ENCODE results near the gene VAV2.

VAV2 gene, protein sequence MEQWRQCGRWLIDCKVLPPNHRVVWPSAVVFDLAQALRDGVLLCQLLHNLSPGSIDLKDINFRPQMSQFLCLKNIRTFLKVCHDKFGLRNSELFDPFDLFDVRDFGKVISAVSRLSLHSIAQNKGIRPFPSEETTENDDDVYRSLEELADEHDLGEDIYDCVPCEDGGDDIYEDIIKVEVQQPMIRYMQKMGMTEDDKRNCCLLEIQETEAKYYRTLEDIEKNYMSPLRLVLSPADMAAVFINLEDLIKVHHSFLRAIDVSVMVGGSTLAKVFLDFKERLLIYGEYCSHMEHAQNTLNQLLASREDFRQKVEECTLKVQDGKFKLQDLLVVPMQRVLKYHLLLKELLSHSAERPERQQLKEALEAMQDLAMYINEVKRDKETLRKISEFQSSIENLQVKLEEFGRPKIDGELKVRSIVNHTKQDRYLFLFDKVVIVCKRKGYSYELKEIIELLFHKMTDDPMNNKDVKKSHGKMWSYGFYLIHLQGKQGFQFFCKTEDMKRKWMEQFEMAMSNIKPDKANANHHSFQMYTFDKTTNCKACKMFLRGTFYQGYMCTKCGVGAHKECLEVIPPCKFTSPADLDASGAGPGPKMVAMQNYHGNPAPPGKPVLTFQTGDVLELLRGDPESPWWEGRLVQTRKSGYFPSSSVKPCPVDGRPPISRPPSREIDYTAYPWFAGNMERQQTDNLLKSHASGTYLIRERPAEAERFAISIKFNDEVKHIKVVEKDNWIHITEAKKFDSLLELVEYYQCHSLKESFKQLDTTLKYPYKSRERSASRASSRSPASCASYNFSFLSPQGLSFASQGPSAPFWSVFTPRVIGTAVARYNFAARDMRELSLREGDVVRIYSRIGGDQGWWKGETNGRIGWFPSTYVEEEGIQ

DNA sequence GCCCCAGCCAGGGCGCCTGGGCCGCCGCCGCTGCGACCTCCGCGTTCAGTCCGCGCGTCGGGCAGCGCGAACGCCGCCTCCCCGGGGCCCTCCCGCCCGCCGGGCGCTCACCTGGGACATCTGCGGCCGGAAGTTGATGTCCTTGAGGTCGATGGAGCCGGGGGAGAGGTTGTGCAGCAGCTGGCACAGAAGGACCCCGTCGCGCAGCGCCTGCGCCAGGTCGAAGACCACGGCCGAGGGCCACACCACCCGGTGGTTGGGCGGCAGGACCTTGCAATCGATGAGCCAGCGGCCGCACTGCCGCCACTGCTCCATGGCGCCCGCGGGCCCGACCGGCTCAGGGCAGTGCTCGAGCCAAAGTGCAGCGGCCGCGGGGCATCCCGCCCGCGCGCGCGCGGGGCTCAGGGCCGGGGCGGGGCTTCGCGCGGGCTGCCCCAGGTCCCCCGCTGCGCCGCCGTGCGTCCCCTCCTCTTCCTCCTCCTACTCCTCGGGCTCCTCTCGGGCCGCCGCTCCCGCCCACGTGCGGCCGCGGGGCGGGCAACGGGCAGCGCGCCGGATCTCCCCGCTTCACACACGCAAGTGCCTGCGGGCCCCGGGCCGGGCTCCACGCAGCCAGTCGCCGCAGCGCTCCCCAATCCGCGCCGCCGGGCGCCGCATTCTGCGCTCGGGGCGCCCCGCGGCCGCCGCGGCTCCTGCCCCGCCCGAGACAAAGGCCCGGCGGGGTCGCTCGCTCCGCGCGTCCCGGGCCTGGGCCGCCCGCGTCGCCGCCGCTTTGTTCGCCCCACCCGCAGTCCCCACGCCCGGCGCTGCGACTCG, at the start of gene VAV2:
VAV2 (minus strand) TSS at position 361 of the 816 bp plus-strand sequence; CDS start at position 315, 46 bp downstream.
- H3K27ac ChIP-seq = peak within 1 kb of the TSS; percentile 97
- TF ChIP-seq, protein P1, sequence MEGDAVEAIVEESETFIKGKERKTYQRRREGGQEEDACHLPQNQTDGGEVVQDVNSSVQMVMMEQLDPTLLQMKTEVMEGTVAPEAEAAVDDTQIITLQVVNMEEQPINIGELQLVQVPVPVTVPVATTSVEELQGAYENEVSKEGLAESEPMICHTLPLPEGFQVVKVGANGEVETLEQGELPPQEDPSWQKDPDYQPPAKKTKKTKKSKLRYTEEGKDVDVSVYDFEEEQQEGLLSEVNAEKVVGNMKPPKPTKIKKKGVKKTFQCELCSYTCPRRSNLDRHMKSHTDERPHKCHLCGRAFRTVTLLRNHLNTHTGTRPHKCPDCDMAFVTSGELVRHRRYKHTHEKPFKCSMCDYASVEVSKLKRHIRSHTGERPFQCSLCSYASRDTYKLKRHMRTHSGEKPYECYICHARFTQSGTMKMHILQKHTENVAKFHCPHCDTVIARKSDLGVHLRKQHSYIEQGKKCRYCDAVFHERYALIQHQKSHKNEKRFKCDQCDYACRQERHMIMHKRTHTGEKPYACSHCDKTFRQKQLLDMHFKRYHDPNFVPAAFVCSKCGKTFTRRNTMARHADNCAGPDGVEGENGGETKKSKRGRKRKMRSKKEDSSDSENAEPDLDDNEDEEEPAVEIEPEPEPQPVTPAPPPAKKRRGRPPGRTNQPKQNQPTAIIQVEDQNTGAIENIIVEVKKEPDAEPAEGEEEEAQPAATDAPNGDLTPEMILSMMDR (conservative IDR thresholded peaks at IDR 0.05) = no peak

DNA sequence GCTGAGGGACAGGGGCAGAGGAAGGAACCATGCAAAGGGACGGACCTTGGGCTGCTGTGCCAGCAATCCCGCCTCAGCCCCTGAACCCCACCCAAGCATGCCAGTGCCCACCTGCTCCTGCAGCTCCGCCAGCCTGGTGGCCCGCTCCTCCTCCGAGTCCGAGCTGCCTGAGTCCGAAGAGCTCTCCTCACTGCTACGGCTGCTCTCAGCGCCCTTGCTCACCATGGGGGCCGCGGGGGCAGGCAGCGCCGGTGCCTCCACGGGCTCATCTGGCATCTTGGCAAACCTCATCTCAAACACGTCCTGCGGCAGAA, 49.5 kb upstream of the VAV2 start:
- no peak overlapping the region; the same call in 1 of the 2 replicates for H3K27ac ChIP-seq
- TF ChIP-seq, protein P1 (conservative IDR thresholded peaks at IDR 0.05) = no peak

DNA sequence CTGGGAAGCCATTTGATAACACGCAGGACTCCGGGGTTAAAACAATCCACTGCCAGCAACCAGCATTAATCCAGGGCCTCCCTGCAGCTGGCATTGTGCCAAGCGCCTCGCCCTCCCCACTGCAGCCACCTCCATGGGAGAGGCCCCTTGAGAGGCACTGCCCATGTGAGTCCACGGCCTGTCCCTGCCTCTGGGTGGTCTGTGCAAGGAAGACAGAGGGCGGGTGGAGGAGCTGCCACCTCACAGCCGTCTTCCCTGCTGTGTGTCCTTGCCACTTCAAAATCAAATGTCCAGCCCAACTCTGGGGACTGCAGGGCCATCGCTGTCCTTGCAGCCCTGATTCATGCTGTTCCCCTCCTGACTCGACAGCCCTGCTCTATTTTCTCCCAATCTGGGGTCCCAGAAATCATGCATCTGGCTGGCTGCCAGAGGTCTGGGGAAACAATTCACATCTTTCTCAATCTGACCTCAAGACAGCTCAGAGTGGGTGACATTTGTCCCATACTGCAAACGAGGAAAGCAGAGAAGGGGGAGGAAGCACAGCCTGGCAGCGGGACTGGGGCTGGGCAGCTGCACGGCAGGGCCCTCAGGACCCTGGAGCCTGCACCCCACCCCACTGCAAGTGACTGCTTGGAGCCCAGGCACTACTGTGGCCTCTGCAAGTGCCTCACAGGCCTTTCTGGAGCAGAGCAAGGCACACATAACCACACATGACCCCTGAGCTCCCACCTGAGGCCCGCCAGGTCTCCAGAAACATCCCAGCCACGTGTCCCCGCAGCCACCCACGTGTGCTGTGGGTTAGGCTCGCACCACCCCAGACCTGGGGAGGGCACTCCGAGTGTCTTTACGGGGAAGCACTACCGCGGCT, 48.9 kb upstream of the VAV2 start:
- TF ChIP-seq, protein P1 (conservative IDR thresholded peaks at IDR 0.05) = no peak
- no peak overlapping the region; the same call in 1 of the 2 replicates for H3K27ac ChIP-seq

DNA sequence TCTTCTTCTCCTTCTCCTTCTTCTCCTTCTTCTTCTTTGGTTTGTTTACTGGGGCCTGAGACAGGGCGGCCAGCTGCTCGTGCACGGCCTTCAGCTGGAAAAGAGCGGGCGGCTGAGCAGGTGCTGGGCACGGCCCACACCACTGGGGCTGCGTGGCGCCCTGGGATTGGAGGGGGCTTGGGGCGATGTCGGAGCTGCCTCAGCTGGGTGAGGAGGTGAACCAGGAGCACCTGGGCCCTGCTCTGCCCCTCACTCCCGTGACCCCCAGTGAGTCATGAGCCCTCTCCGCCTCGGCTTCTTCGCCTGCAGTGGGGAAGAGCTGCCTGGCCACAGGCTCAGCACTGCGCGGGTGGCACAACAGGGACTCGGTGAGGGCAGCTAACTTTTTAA, 48.0 kb upstream of the VAV2 start:
- no peak overlapping the region for H3K27ac ChIP-seq
- TF ChIP-seq, protein P1 (conservative IDR thresholded peaks at IDR 0.05) = no peak

DNA sequence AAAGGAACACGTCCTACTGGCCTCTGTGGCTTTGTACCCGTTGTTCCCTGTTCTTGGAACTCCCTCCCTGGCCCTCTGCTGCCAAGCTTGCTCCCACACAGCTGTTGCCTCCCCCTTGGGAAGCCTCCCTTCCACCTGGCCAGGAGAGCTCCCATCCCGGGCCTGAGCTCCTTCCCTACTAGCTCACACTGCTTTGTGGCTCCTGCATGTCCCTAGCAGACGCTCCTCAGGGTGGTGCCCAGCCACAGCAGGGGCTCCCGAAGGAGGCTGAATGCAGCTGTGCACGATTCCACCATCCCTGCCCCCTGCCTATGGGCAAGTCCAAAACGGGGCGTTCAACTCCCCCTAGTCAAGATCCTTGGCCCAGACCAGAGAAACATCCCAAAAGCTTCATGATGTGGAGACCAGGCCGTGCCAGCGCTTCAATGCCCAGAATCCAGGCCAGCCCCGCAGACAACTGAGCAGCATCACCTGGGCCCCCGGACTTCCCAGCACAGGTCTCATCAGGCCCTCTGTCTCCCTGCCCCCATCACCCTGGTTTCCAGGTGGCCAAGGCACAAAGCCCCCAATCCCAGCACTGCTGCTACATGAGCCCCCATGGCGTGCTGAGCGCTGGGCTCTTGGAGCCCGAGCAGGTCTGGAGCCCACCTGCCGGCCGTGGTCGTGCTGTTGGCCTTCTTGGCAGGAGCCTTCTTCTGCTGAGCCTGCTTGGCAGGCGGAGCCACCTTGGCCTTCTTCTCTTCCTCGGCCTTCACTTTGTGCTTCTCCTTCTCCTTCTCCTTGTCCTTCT, 47.5 kb upstream of the VAV2 start:
- no peak overlapping the region for H3K27ac ChIP-seq
- TF ChIP-seq, protein P1 (conservative IDR thresholded peaks at IDR 0.05) = no peak

DNA sequence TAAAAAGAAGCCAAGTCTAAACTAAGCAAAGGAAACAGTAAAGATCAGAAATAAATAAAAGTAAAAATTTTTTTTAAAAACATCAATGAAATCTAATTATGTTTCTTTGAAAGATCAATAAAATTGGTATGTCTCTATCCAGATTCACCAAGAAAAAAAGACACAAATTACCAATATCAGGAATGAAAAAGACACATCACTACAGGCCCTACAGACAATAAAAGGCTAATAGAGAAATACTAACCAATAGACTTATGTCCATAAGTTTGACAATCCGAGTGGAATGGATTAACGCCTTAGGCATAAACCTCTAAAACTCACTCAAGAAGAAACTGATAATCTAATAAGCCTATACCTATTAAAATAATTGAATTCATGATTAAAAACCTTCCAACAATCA, 45.5 kb upstream of the VAV2 start:
- no peak overlapping the region for H3K27ac ChIP-seq
- TF ChIP-seq, protein P1 (conservative IDR thresholded peaks at IDR 0.05) = no peak

Data from VCaP (cell line).